Common myeloid progenitor, CD34-positive (primary cell): ENCODE results near the gene MYO1C.

Experiments
- CTCF ChIA-PET: fragments of 350-600 bp; sonication (Branson Sonifier 250); formaldehyde crosslinking; loops from one replicate; lab custom pipeline; 2021; ENCODE audit warnings: antibody characterized with exemption; lab: Charles Lee
- POLR2A ChIA-PET: fragments of 350-600 bp; sonication (Branson Sonifier 250); formaldehyde crosslinking; loops from one replicate; lab custom pipeline; 2021; ENCODE audit warnings: antibody characterized with exemption; lab: Charles Lee
- DNase-seq, 3 donors: peaks; one replicate each; pipeline versions ENCODE4 v3.0.0 to v3.0.0-alpha.2; 2013
- H3K27ac ChIP-seq, 2 experiments: 1 replicate in 1 of 2; 2 replicates in 1 of 2; pipeline ENCODE4 v1.7.0; 2013; ENCODE audit warnings: inconsistent platforms in 2 of 2, low read length in 2 of 2, mild to moderate bottlenecking in 2 of 2, low read depth in 1 of 2, moderate library complexity in 1 of 2; ENCODE audit not compliant: severe bottlenecking in 2 of 2, insufficient read depth in 1 of 2, poor library complexity in 1 of 2
- H3K27me3 ChIP-seq, 5 experiments: replicated peaks in 2 of 5; 1 replicate in 3 of 5; 2 replicates in 2 of 5; pipeline versions ENCODE4 v1.6.1 to v1.7.0; 2013; ENCODE audit warnings: low read length in 4 of 5, mild to moderate bottlenecking in 2 of 5, moderate library complexity in 2 of 5, inconsistent platforms in 1 of 5; ENCODE audit not compliant: insufficient read depth in 5 of 5, control insufficient read depth in 4 of 5
- H3K36me3 ChIP-seq, 4 experiments: 1 replicate in 2 of 4; 2 replicates in 2 of 4; pipeline versions ENCODE4 v1.6.1 to v1.7.0; 2013; ENCODE audit warnings: low read length in 3 of 4, control low read depth in 1 of 4, mild to moderate bottlenecking in 1 of 4; ENCODE audit not compliant: control insufficient read depth in 4 of 4, insufficient read depth in 4 of 4
- H3K4me1 ChIP-seq, 4 experiments: 1 replicate in 3 of 4; 2 replicates in 1 of 4; pipeline versions ENCODE4 v1.6.1 to v1.7.1; 2013; ENCODE audit warnings: low read length in 3 of 4, mild to moderate bottlenecking in 3 of 4, control low read depth in 1 of 4, inconsistent platforms in 1 of 4, moderate library complexity in 1 of 4; ENCODE audit not compliant: control insufficient read depth in 4 of 4, insufficient read depth in 4 of 4; ENCODE audit errors: control extremely low read depth in 1 of 4
- H3K4me3 ChIP-seq, 7 experiments: 1 replicate in 4 of 7; 2 replicates in 3 of 7; pipeline versions ENCODE4 v1.5.1 to v1.7.0; 2013; ENCODE audit warnings: mild to moderate bottlenecking in 7 of 7, low read length in 6 of 7, moderate library complexity in 6 of 7, inconsistent platforms in 2 of 7, low read depth in 2 of 7, control low read depth in 1 of 7; ENCODE audit not compliant: insufficient read depth in 4 of 7, control insufficient read depth in 1 of 7; ENCODE audit errors: extremely low read depth in 1 of 7
- H3K9me3 ChIP-seq, 5 experiments: 1 replicate in 4 of 5; 2 replicates in 1 of 5; pipeline versions ENCODE4 v1.6.1 to v1.7.1; 2013; ENCODE audit warnings: low read length in 4 of 5, mild to moderate bottlenecking in 2 of 5, inconsistent platforms in 1 of 5, low read depth in 1 of 5, moderate library complexity in 1 of 5; ENCODE audit not compliant: control insufficient read depth in 4 of 5, insufficient read depth in 2 of 5; ENCODE audit errors: control extremely low read depth in 1 of 5
- WGBS: methylation state at CpG from one replicate; pipeline ENCODE4 v1.1.5; 2013; ENCODE audit not compliant: insufficient coverage; 5-methylcytosine and 5-hydroxymethylcytosine counted together

MYO1C gene

GRCh38 chr17:1469231-1469852 lies 23.1 kb downstream of the MYO1C start:
- Histone ChIP-seq H3K36me3 (no peaks in the 10 kb centered on the region), H3K4me1 (peaks cover 0 to 7% (median 3%) of the 10 kb centered on the region in 4 experiments), H3K27ac (no peak overlapping the region), H3K4me3 (no peak overlapping the region), H3K9me3 (peaks cover 0 to 16% (median 9%) of the 10 kb centered on the region in 5 experiments), H3K27me3 (peaks cover 0 to 41% (median 7%) of the 10 kb centered on the region in 5 experiments)
- DNase-seq = no peak
- 96% methylated on average over 26 of the region's 28 CpGs for WGBS
- ChIA-PET POLR2A (interaction anchor here (0.5 kb wide), 1 partner anchor 48 kb away, joined by 3 read pairs; no protein-coding TSS in a partner anchor), CTCF (interaction anchor here (1.3 to 1.4 kb wide), 2 partner anchors 13 to 46 kb away, joined by 4 read pairs; partner anchors contain the start of gene INPP5K)

GRCh38 chr17:1467898-1468492 lies 24.5 kb downstream of the MYO1C start:
- 97% methylated on average over 20 of the region's 21 CpGs for WGBS
- H3K36me3 ChIP-seq = no peaks in the 10 kb centered on the region
- peaks cover 0 to 16% (median 9%) of the 10 kb centered on the region in 5 experiments for H3K9me3 ChIP-seq
- ChIA-PET POLR2A (no interaction called here), CTCF (interaction anchor here (0.9 kb wide), 1 partner anchor 10 kb away, joined by 5 read pairs; no protein-coding TSS in a partner anchor)
- peaks cover 0 to 43% (median 7%) of the 10 kb centered on the region in 5 experiments for H3K27me3 ChIP-seq
- no peak overlapping the region for H3K4me3 ChIP-seq
- H3K4me1 ChIP-seq = peaks cover 0 to 14% (median 9%) of the 10 kb centered on the region in 4 experiments
- H3K27ac ChIP-seq = no peak overlapping the region
- DNase-seq = no peak

GRCh38 chr17:1467258-1467657 lies 25.2 kb downstream of the MYO1C start:
- Histone ChIP-seq H3K27ac (no peak overlapping the region), H3K9me3 (peaks cover 0 to 16% (median 9%) of the 10 kb centered on the region in 5 experiments), H3K4me1 (peaks cover 4 to 20% (median 14%) of the 10 kb centered on the region in 4 experiments), H3K27me3 (peaks cover 0 to 43% (median 8%) of the 10 kb centered on the region in 5 experiments), H3K4me3 (no peak overlapping the region), H3K36me3 (no peaks in the 10 kb centered on the region)
- 98% methylated on average over 8 of the region's 16 CpGs for WGBS
- ChIA-PET POLR2A (no interaction called here), CTCF (no interaction called here)
- no peak for DNase-seq

GRCh38 chr17:1464186-1464585 lies 28.3 kb downstream of the MYO1C start:
- no peak overlapping the region for H3K4me3 ChIP-seq
- H3K27me3 ChIP-seq = peaks cover 2 to 66% (median 21%) of the 10 kb centered on the region in 5 experiments
- POLR2A ChIA-PET = no interaction called here
- no peak overlapping the region for H3K27ac ChIP-seq
- CTCF ChIA-PET = no interaction called here
- 94% methylated on average over 8 of the region's 8 CpGs for whole genome bisulfite sequencing
- H3K4me1 ChIP-seq = peaks cover 4 to 18% (median 12%) of the 10 kb centered on the region in 4 experiments
- no peak for DNase-seq
- no peaks in the 10 kb centered on the region for H3K36me3 ChIP-seq
- peaks cover 0 to 12% (median 5%) of the 10 kb centered on the region in 5 experiments for H3K9me3 ChIP-seq

- Histone ChIP-seq H3K4me1 (peaks cover 4 to 18% (median 12%) of the 10 kb centered on the region in 4 experiments), H3K36me3 (no peaks in the 10 kb centered on the region), H3K27me3 (peaks cover 2 to 72% (median 24%) of the 10 kb centered on the region in 5 experiments), H3K27ac (no peak overlapping the region), H3K4me3 (peak overlapping the region in 1 of 7 experiments; percentile 5), H3K9me3 (no peaks in the 10 kb centered on the region)
- POLR2A ChIA-PET = interaction anchor here (0.6 to 1.3 kb wide), 3 partner anchors 10 to 197 kb away, joined by 3 to 8 read pairs (median 4); no protein-coding TSS in a partner anchor
- CTCF ChIA-PET = interaction anchor here (0.6 to 1.4 kb wide), 6 partner anchors 10 to 463 kb away, joined by 3 to 4 read pairs (median 4); no protein-coding TSS in a partner anchor
- 79% methylated on average over 28 of the region's 33 CpGs for WGBS
- peak in 1 of 3 donors; percentile 25 for DNase-seq
Observed at GRCh38 chr17:1462164-1463112, 30.0 kb downstream of the MYO1C start.

GRCh38 chr17:1461198-1461944 lies 31.1 kb downstream of the MYO1C start:
- DNase-seq = peak in 1 of 3 donors; percentile 15
- WGBS = 70% methylated on average over 11 of the region's 18 CpGs
- Histone ChIP-seq H3K4me1 (peaks cover 4 to 22% (median 18%) of the 10 kb centered on the region in 4 experiments), H3K36me3 (no peaks in the 10 kb centered on the region), H3K27ac (no peak overlapping the region), H3K9me3 (no peaks in the 10 kb centered on the region), H3K4me3 (no peak overlapping the region), H3K27me3 (peaks cover 2 to 72% (median 27%) of the 10 kb centered on the region in 5 experiments)
- ChIA-PET POLR2A (no interaction called here), CTCF (interaction anchor here (1.2 to 1.4 kb wide), 2 partner anchors 11 to 13 kb away, joined by 3 read pairs; no protein-coding TSS in a partner anchor)
